GM19351 (cell line): ENCODE measurements around the gene SYT7.

Source experiments
- ATAC-seq: cut with Tn5 transposase; IDR thresholded peaks from one replicate; pipeline ENCODE4 v1.9.1; 2021; ENCODE audit warnings: mild to moderate bottlenecking, moderate library complexity; ENCODE audit not compliant: unreplicated experiment

SYT7 gene

GRCh38 chr11:61539831-61540357 lies 41.0 kb downstream of the SYT7 start:
- no peak for ATAC-seq

- ATAC-seq: no peak
Observed at GRCh38 chr11:61539006-61539405, 41.9 kb downstream of the SYT7 start.

- ATAC-seq: no peak
Observed at GRCh38 chr11:61538636-61538961, 42.3 kb downstream of the SYT7 start.

- no peak for ATAC-seq
Observed at GRCh38 chr11:61537326-61537725, 43.5 kb downstream of the SYT7 start.

- ATAC-seq: no peak
Observed at GRCh38 chr11:61536676-61537270, 44.1 kb downstream of the SYT7 start.

- ATAC-seq: no peak
Observed at GRCh38 chr11:61535998-61536675, 44.7 kb downstream of the SYT7 start.

GRCh38 chr11:61534933-61535839 lies 45.7 kb downstream of the SYT7 start:
- ATAC-seq: no peak

- no peak for ATAC-seq
Observed at GRCh38 chr11:61534025-61534932, 46.6 kb downstream of the SYT7 start.

GRCh38 chr11:61533401-61533800 lies 47.5 kb downstream of the SYT7 start:
- ATAC-seq: no peak

- ATAC-seq: no peak
Observed at GRCh38 chr11:61533039-61533375, 47.9 kb downstream of the SYT7 start.

GRCh38 chr11:61532134-61533038 lies 48.5 kb downstream of the SYT7 start:
- peak; percentile 48 for ATAC-seq

- no peak for ATAC-seq
Observed at GRCh38 chr11:61531044-61531443, 49.8 kb downstream of the SYT7 start.

GRCh38 chr11:61529537-61530225 lies 51.2 kb downstream of the SYT7 start:
- ATAC-seq: no peak

GRCh38 chr11:61528114-61528513 lies 52.8 kb downstream of the SYT7 start:
- no peak for ATAC-seq

GRCh38 chr11:61526956-61527731 lies 53.7 kb downstream of the SYT7 start:
- ATAC-seq: no peak

GRCh38 chr11:61526229-61526628 lies 54.6 kb downstream of the SYT7 start:
- no peak for ATAC-seq

- no peak for ATAC-seq
Observed at GRCh38 chr11:61524963-61525587, 55.8 kb downstream of the SYT7 start.

- ATAC-seq: no peak
Observed at GRCh38 chr11:61524446-61524845, 56.4 kb downstream of the SYT7 start.
